GM12892 (cell line): ENCODE measurements around the gene RASD1.

Source experiments
- DNase-seq: peaks from one replicate; pipeline ENCODE4 v3.0.0; 2011; ENCODE audit not compliant: insufficient read length
- FAIRE-seq: peaks from 2 replicates; lab custom pipeline; 2011; peaks lifted over from hg19 to GRCh38; lab: Jason Lieb, UNC
- POLR2A ChIP-seq: IDR thresholded peaks from 2 replicates; pipeline ENCODE4 v1.6.1; 2011; ENCODE audit warnings: low read depth, low read length, control low read depth
- POLR2AphosphoS5 ChIP-seq: IDR thresholded peaks from 2 replicates; pipeline ENCODE4 v1.6.1; 2011; ENCODE audit warnings: low read depth, low read length, control low read depth
- TAF1 ChIP-seq: IDR thresholded peaks from 2 replicates; pipeline ENCODE4 v1.6.1; 2011; ENCODE audit warnings: low read depth, mild to moderate bottlenecking, control low read depth, low read length, borderline replicate concordance

Gene RASD1

DNA sequence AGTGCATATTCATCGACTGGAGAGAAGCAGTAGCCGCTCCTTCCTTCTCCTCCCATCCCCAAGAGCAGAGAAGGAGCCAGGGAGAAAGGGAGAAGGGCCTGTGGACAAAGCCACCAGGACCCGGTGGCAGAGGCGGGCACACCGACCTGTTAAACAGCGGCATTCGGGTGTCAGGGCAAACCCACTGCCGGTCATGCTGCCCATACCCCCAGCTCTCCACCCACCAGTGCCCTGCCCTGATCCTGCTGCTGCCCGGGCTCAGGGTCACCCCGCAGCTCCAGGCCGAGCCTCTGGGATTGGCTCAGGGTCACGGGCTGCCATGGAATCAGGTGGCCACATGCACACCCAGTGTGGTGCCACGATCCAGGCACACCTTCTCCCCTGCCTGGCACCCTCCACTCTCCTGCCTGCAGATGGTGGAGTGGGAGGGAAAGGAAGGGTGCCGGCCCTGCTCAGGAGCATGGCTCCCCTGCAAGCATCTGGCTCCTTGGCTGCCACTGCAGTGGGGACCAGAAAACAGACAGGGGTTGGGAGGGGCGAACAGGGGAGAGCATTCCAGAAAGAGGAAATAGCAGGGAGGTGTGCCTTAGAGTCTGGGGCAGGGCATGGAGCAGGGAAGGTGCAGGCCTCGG, 18.3 kb upstream of the RASD1 start:
- DNase-seq (no peak), FAIRE-seq (no peak)
- TF ChIP-seq TAF1, result no peak
- no peak for TF ChIP-seq POLR2AphosphoS5

DNA sequence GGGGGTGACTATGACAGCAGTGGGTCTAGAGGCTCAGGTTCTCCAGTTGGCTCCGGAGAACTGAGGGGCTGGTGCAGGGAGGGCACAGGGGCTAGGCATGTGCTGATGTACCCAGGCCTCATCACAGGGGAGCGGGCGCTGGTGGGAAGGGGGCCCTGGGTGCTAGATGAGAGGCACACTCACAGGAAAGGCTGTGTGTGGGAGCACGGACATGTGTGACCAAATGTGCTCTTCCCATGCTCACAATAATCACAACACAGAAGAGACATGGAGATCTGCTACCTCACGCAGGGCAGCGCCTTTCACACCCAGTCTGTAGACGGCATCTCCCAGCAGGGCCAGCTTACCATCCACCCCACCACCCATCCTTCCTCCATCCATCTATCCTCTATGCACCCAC, 17.4 kb upstream of the RASD1 start:
- no peak for DNase-seq
- no peak for TF ChIP-seq POLR2AphosphoS5
- FAIRE-seq, result no peak

DNA sequence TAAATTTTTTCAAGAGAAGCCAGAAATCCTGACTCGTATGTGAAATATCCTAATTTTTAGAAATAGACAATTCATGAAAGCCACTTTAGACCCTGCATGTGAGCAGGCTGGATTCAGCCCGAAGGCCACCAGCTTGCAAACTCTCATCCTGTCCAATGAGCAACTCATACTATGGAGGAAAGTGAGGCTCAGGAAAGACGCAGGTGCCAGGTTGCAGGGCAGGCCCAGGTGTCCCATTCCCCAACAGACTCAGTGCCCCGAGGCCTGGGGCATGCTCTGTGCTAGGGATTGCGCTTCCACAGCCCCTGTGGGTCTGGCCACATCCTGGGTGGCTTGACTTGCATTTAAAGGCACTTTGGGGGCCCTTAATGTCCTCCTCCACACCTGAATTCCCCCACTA, 16.7 kb upstream of the RASD1 start:
- no peak for FAIRE-seq
- TF ChIP-seq POLR2A (no peak), POLR2AphosphoS5 (no peak), TAF1 (no peak)
- no peak for DNase-seq

DNA sequence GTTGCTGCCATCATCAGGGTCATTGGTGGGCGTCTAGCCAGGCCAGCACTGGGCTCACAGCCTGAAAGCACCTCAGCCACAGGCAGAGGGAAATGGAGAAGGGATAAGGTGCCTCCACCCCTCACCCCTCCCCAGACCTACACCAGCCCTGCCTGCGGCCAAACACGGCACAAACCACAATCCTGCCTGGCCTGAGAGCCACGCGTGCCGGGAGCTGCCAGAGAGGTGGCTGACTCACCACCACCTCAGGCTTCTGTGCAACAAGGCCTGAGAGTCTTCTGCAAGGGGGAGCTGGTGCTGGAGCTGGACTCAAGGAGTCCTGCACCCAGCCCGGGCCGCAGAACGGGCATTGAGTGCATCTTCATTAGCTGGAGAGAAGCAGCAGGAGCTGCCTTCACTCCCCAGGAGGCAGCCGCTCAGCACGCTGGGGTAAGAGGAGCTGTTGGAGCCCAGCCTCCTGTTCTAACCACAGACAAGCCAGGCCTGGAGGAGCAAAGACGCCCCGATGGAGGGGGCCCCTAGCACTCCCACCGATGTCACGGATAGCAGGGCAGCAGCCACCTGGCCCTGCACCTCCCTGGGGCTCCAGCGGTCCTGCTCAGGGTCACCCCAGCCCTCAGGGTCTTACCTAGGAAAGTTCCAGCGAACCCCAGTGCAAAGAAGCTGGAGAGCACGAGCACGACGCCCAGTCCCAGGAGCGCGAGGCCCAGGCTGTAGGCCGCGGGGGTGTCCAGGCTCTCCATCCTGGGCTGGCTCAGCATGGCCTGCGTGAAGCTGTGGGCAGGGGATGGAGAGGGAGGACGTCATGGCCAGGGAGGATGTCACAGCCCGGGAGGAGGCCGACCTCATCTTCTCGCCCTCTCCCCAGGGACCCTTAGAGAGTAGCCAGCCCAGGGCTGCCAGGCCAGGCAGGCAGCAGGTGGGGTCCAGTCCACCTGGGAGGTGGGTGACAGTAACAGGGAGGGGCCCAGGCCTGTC, 16.0 kb upstream of the RASD1 start:
- FAIRE-seq, result no peak

DNA sequence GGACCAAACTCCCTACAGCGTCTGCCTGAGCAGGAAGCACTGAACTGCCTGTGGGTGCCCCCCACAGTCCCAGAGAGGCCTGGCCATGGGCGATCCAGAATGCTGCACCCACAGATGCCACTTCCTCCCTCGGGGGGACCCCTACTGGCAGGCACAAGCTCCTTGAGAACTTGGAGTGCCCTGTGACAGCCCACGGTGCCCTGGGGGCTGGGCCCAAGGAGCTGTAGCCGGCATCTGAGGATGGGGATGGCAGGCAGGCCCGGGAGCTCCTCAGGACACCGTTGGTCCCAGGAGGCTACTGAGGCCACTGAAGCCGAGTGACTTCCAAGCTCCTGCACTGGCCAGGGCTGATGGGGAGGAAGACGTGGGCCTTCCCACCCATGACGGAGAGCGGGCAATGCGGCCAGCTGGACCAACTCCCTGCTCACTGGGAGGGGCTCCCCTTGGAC, 15.1 kb upstream of the RASD1 start:
- FAIRE-seq (no peak), DNase-seq (no peak)
- TF ChIP-seq TAF1, result no peak
- no peak for TF ChIP-seq POLR2A
- TF ChIP-seq POLR2AphosphoS5, result no peak

More for the DNA sequence above, 16.0 kb upstream of the RASD1 start:
- DNase-seq, result no peak
- TF ChIP-seq POLR2AphosphoS5 (no peak), TAF1 (no peak), POLR2A (no peak)

DNA sequence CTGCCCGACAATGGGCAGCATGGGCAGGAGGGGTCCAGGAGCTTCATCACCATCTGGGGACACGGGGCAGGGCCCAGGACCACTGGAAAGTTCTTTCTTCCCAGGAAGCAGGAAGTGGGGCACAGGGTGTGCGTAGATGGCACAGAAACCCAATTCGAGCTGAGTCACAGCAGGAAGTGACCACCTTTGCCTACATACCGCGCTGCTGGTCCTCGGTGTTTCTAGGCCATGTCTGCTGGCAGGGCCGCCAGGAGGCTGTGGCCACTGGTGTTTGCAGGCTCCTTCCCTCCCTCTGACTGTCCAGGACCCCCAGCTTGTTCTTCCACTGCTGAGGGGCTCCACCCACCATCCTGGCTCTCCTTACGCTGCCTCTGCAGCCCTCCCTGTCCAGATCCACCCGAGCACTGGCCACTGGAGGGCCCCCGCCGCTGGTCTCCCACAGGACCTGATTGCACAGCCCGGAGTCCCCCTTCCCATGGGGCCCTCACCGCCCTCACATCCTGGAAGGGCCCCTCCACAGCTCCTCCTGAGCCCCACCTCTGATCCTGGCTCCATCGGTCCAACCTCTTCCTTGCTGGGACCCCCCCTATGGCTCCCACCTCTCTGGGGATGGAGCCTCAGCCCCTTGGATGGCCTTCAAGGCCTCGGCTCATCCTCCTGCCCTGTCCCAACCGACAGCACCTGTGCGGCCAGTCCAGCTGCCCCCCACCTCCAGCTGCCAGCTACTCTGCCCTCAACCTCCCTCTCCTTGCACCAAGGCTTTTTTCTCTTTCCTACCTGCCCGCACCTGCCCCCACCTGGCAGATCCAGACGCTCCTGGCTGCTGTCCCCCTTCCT, 14.5 kb upstream of the RASD1 start:
- DNase-seq, result no peak
- FAIRE-seq, result no peak
- TF ChIP-seq POLR2AphosphoS5, result no peak
- no peak for TF ChIP-seq POLR2A
- no peak for TF ChIP-seq TAF1

DNA sequence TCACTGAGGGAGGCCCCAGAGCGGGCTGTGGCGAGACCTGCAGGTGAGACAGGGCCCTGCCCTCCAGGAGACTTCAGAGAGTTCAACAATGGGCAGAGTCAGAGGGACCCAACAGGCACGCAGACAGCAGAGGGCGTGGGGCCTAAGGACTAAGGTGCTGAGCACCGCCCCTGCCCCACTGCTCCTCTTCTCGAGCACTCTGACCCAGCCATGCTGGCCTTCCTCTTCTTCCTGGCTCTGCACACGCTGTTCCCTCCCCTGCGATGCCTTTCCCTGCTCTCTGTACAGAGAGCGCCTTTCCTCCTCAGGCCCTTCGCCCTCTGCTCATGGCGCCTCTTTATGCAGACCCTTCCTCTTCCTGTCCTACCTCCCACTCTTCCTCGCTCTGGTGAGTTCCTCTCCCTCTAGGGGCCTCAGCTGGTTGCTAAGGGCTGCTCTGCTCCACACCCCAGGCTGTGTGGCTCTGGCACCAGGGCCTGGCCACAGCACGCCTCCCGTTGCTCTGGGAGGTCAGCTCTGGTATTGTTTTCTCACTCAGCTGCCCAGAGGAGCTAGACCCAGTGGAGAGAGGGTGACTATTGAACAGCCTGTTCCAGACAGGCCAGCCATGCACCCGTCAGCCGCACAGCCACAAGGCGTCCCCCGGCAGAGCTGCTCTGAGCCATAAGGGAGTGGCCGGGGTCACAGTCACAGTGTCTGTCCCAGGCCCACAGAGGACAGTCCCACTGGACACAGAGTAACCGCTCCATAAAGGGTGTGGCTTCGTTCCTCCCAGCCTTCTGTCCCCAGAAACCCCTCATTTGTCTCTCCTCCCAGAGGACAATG, 13.6 kb upstream of the RASD1 start:
- TF ChIP-seq TAF1, result no peak
- no peak for TF ChIP-seq POLR2AphosphoS5
- no peak for TF ChIP-seq POLR2A
- no peak for DNase-seq
- no peak for FAIRE-seq

DNA sequence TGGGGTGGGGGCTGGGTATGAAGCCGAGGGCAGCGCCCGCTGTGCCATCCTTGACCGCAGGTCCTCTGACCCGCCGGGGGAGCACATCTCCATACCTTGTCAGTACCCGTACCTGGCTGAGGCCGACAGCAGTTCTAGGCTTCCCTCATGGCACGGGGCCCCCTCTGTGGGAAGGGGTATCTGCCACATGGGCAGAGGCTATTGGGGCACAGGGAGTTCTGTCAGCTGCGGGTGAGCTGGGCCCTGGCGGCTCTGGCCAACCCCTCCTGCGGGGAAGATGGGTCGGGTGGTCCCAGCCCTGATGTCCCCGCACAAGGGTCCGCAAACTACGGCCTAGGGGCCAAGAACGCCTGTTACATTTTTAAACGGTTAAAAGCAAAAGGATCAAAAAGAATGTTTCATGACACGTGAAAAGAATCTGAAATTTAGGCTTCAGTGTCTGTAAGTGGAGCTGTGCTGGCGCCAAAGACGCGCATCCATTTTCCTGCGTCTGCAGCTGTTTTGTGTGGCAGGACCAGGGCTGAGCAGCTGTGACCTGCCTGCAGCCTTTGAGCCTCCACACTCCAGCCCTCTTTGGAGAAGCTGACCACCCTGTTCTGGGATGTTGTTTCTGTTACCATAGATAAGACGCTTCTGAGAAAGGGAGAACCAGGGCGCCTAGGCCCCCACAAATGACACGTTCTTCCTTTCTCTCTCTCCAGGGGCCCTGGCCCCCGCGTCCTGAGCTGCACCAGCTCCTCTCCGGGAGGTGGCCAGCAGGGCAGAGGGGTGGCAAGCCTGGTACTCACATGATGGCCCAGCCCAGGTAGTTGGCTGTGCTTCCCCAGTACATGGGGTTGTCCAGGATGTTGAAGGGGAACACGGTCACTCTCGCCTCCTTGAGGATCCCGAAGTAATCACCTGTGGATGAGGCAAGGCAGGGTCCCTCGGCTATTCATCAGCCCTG, 12.7 kb upstream of the RASD1 start:
- TF ChIP-seq POLR2A (no peak), TAF1 (no peak)
- DNase-seq, result no peak
- no peak for FAIRE-seq

DNA sequence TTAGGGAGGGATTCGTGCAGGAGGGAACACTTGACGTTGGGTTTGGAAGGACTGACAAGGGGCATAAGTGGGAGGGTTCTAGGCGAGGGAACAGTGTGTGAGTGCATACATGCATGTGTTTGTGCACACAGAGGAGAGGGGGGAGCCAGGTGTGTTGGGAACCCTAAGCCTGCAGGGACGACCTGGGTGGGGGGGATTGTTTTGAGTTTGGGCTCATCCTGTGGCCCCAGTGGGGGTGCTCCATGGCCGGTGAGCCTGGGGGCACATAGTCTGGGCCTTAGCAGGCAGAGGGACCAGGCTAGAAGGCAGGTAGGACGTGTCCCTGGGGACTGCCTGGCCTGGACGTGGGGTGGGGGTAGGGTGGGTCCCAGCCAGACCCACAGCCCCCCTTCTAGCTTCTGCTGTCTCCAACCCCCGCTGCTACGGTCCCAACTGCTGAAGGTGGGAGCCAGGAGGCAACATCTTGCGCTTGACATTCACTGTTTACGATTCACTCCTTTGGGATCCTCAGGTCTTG, 11.9 kb upstream of the RASD1 start:
- DNase-seq, result no peak
- FAIRE-seq, result no peak
- TF ChIP-seq POLR2A (no peak), POLR2AphosphoS5 (no peak), TAF1 (no peak)

DNA sequence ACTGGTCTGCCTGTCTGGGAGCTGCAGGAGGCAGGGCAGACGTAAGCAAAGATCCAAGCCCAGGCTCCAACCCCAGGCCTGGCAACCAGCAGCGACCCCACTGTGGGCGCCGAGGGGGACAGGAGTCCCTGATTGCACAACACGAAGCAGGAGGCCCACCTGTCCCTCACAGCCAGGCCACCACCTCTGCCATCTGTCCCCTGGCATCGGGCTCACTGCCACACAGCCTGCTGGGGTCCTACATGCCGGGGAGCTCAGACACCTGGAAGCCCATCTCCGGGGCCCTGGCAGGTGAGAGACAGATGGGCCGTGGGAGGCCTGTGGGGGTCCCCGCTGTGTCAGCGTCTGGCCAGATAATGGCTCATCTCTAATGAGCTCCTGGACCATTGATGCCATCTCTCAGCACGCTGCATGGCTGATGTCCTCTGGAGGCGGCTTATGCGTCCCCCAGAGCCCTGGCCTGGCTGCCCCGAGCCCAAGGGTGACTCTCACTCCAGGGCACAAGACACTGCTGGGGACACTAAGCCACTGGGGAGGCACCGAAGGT, 11.3 kb upstream of the RASD1 start:
- FAIRE-seq, result no peak
- no peak for DNase-seq
- TF ChIP-seq POLR2A (no peak), POLR2AphosphoS5 (no peak), TAF1 (no peak)
